K562 (cell line): ENCODE data around the gene SPATC1L. TPM values are rescaled to one million over a fixed set of nuclear protein-coding genes. Genes with fewer than 3 reads are reported as not detected.

Experiments used
- ATAC-seq: fragments of 200-7000 bp; cut with Tn5 transposase; 3 replicates; pipeline ENCODE4 v1.9.1; 2020; ENCODE audit warnings: moderate library complexity
- BruUV-seq: library from RNA; stranded (reverse); fragments of 400-500 nt; replicated peaks from 2 replicates; lab custom pipeline; 2021; lab: Mats Ljungman, UMichigan
- CTCF ChIA-PET: fragments of 300-600 bp; formaldehyde crosslinking; extraction: SDS; loops from one replicate; lab custom pipeline; 2021; ENCODE audit warnings: low intra/inter-chr PET ratio; lab: Yijun Ruan, JAX
- POLR2A ChIA-PET: fragments of 300-600, 350-650 bp; sonication (Branson Sonifier 250); formaldehyde crosslinking; extraction: SDS; loops from one replicate; lab custom pipeline; 2021; ENCODE audit warnings: antibody characterized with exemption, inconsistent platforms; lab: Yijun Ruan, JAX
- DNase-seq, 4 experiments: peaks; one replicate each; pipeline versions ENCODE4 v3.0.0 to v3.0.0-alpha.2; 2011 to 2018; ENCODE audit warnings: low spot score in 3 of 4, mixed read lengths in 3 of 4; ENCODE audit errors: extremely low read depth in 1 of 4
- FAIRE-seq: peaks from 2 replicates; lab custom pipeline; 2011; peaks lifted over from hg19 to GRCh38; lab: Jason Lieb, UNC
- H2AFZ ChIP-seq: 2 replicates; pipeline ENCODE4 v1.6.0; 2011; ENCODE audit warnings: low read depth, low read length, control low read depth, inconsistent platforms
- H3K27ac ChIP-seq: fragments of 200-600 bp; 3 replicates; pipeline ENCODE4 v1.8.0; 2011; ENCODE audit warnings: low read depth, mild to moderate bottlenecking, control low read depth, inconsistent platforms, low read length, moderate library complexity, mixed read lengths; ENCODE audit errors: extremely low read depth
- H3K27me3 ChIP-seq, 2 experiments: fragments of 300-600 bp in 1 of 2; 2 replicates in 1 of 2; 3 replicates in 1 of 2; pipeline versions ENCODE4 v1.6.0 to v1.8.0; 2011; ENCODE audit warnings: inconsistent platforms in 2 of 2, low read length in 2 of 2, mild to moderate bottlenecking in 1 of 2, mixed read lengths in 1 of 2, moderate library complexity in 1 of 2; ENCODE audit not compliant: control insufficient read depth in 2 of 2, insufficient read depth in 2 of 2
- H3K36me3 ChIP-seq: fragments of 300-600 bp; 3 replicates; pipeline ENCODE4 v1.8.0; 2011; ENCODE audit warnings: mild to moderate bottlenecking, low read length, inconsistent platforms; ENCODE audit not compliant: control insufficient read depth, insufficient read depth
- H3K4me1 ChIP-seq, 2 experiments: fragments of 200-600 bp in 1 of 2; replicated peaks in 1 of 2; 2 replicates in 1 of 2; 3 replicates in 1 of 2; pipeline versions ENCODE4 v1.5.1 to v1.8.0; 2011; ENCODE audit warnings: inconsistent platforms in 2 of 2, low read length in 2 of 2, mild to moderate bottlenecking in 1 of 2, mixed read lengths in 1 of 2, moderate library complexity in 1 of 2; ENCODE audit not compliant: control insufficient read depth in 2 of 2, insufficient read depth in 2 of 2
- H3K4me2 ChIP-seq: 2 replicates; pipeline ENCODE4 v1.6.1; 2011; ENCODE audit warnings: low read length, control low read depth, inconsistent platforms, mixed read lengths; ENCODE audit not compliant: insufficient read depth
- H3K4me3 ChIP-seq: fragments of 200-600 bp; sonication (generic), shearing (Covaris generic); 2 replicates; pipeline ENCODE4 v1.5.1; 2016; ENCODE audit warnings: control low read depth, inconsistent platforms
- H3K79me2 ChIP-seq: fragments of 200-600 bp; 3 replicates; pipeline ENCODE4 v1.8.0; 2011; ENCODE audit warnings: low read length, inconsistent platforms; ENCODE audit not compliant: control insufficient read depth, insufficient read depth
- H3K9ac ChIP-seq, 2 experiments: 2 replicates each; pipeline versions ENCODE4 v1.6.0 to v1.6.1; 2011; ENCODE audit warnings: low read depth in 2 of 2, low read length in 2 of 2, control low read depth in 1 of 2, inconsistent platforms in 1 of 2, mild to moderate bottlenecking in 1 of 2, mixed read lengths in 1 of 2; ENCODE audit not compliant: insufficient read depth in 1 of 2
- H3K9me1 ChIP-seq: one replicate; pipeline ENCODE4 v1.6.0; 2011; ENCODE audit warnings: inconsistent platforms, mild to moderate bottlenecking, low read length, moderate library complexity; ENCODE audit not compliant: control insufficient read depth, insufficient read depth
- H3K9me3 ChIP-seq: replicated peaks from 2 replicates; pipeline ENCODE4 v1.5.1; 2011; ENCODE audit warnings: low read depth, low read length, inconsistent platforms; ENCODE audit not compliant: control insufficient read depth, insufficient read depth
- H4K20me1 ChIP-seq: replicated peaks from 2 replicates; pipeline ENCODE4 v1.6.1; 2011; ENCODE audit warnings: low read length, inconsistent platforms, mixed read lengths; ENCODE audit not compliant: control insufficient read depth, insufficient read depth
- ELF1 ChIP-seq: fragments of 200-800 bp; sonication (Bioruptor generic); IDR thresholded peaks from 2 replicates; pipeline ENCODE4 v1.6.1; 2016; ENCODE audit warnings: missing genetic modification characterization, missing compliant biosample characterization
- HMG20A ChIP-seq: fragments of 450-650 bp; formaldehyde crosslinking; conservative IDR thresholded peaks from 2 replicates; pipeline ENCODE4 v1.4.0; 2020; ENCODE audit warnings: mild to moderate bottlenecking, mixed read lengths
- KDM1A ChIP-seq, 2 experiments: fragments of 450-650 bp; IDR thresholded peaks; 2 replicates each; pipeline ENCODE4 v1.6.1; 2016; ENCODE audit warnings: mild to moderate bottlenecking in 2 of 2
- MEIS2 ChIP-seq: fragments of 450-650 bp; IDR thresholded peaks from 2 replicates; pipeline ENCODE4 v1.6.1; 2014; ENCODE audit warnings: mild to moderate bottlenecking; ENCODE audit not compliant: partially characterized antibody
- POLR2G ChIP-seq: fragments of 200-400 bp; formaldehyde crosslinking; IDR thresholded peaks from 2 replicates; pipeline ENCODE4 v1.6.1; 2017; ENCODE audit warnings: low read depth, mild to moderate bottlenecking, antibody characterized with exemption, low read length, moderate library complexity
- RCOR1 ChIP-seq, 2 experiments: IDR thresholded peaks; 2 replicates each; pipeline ENCODE4 v1.6.1; 2012; ENCODE audit warnings: low read depth in 2 of 2, low read length in 2 of 2, borderline replicate concordance in 1 of 2, improper control_type of control experiment in 1 of 2
- TAF1 ChIP-seq: IDR thresholded peaks from 2 replicates; pipeline ENCODE4 v1.6.1; 2011; ENCODE audit warnings: mild to moderate bottlenecking, low read length, moderate library complexity; ENCODE audit not compliant: insufficient read depth, control insufficient read depth, severe bottlenecking; ENCODE audit errors: extremely low read depth
- ZNF263 ChIP-seq: sonication (generic); formaldehyde crosslinking; IDR thresholded peaks from 2 replicates; pipeline ENCODE4 v1.8.0; 2022; ENCODE audit warnings: mild to moderate bottlenecking, missing genetic modification reagents, borderline replicate concordance
- ZNF589 ChIP-seq: fragments of 200-800 bp; sonication (Bioruptor generic); IDR thresholded peaks from 2 replicates; pipeline ENCODE4 v1.6.1; 2016; ENCODE audit warnings: low read depth, missing genetic modification characterization, missing compliant biosample characterization
- WGBS: fragments of 100-300 bp; shearing (Covaris generic); methylation state at CpG from one replicate; pipeline ENCODE4 v1.1.6; 2016; ENCODE audit warnings: low coverage, mixed read lengths; ENCODE audit not compliant: insufficient coverage; ENCODE audit errors: missing lambda C conversion rate; 5-methylcytosine and 5-hydroxymethylcytosine counted together
- in situ Hi-C: fragments of 300-500 bp; cut with MboI; formaldehyde crosslinking; loops from 4 replicates; pipeline ENCODE4 v1.15.0; 2018; ENCODE audit warnings: inconsistent platforms, mixed read lengths
- intact Hi-C: fragments of 100-400 bp; cut with micrococcal nuclease; formaldehyde crosslinking; loops from 2 replicates; pipeline ENCODE4 v1.14.2; 2022
- polyA plus RNA-seq, 8 experiments: library from polyadenylated mRNA; depleted of rRNA in 4 of 8; stranded (reverse) in 5 of 8; unstranded in 3 of 8; fragments of >200 nt; fragmentation: Nextera tagmentation in 2 of 8; fragmentation: Illumina TruSeq in 1 of 8; extraction: Ambion mirVana in 2 of 8; extraction: Trizol in 1 of 8; gene quantifications; 2 replicates each; pipeline versions ENCODE4 v1.2.1 to v1.2.3, GENCODE V29; 2011 to 2014; ENCODE audit warnings: inconsistent platforms in 1 of 8, missing spikeins in 1 of 8
- total RNA-seq, 7 experiments: library from RNA; depleted of rRNA in 6 of 7; stranded (reverse); fragments of >200 nt in 6 of 7; fragmentation: Illumina TruSeq in 2 of 7; extraction: Trizol in 2 of 7; gene quantifications; 2 replicates each; pipeline versions ENCODE4 v1.2.1 to v1.2.3, GENCODE V29; 2011 to 2021; ENCODE audit warnings: low replicate concordance in 1 of 7

SPATC1L gene
- total and polyA plus RNA-seq, 9 of the 15 experiments (the other 6 are each of a cell fraction or from before 2014, with no cell fraction given): 0.14 to 121 (median 34.0) TPM; not detected in 1

DNA sequence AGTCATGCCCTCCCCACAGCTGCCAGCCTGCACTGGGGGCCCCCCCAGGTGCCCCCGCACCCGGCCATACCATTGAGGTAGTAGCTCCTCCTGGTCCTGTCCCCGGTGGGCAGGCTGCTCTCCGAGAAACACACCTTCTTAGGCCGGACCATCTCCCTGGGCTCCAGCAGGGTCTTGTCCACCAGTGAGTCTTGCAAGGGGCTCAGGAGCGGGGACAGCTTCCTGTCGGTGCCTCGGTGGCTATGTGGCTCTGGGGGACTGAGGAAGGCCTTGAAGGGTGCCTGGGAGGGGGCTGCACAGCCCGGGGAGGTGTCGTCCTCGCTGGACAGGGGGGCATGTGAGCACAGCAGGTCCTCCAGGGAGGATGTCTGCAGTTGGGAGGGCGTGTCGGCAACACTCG is 16.0 kb downstream of the SPATC1L start:
- H3K9me1 ChIP-seq: peaks cover 5% of the 10 kb centered on the region
- TF ChIP-seq TAF1 (no peak), HMG20A (CRISPR knock-in tag) (no peak), ZNF263 (CRISPR knock-in tag) (peak; percentile 39; the same call in 1 of the 2 replicates), ZNF589 (no peak), POLR2G (0 out of 2 replicates have a peak, but pooled peaks have one; percentile 27)
- no peak for DNase-seq
- ATAC-seq: no peak
- in situ Hi-C loops (no loop called here), intact Hi-C loops (no loop called here)
- ChIA-PET POLR2A (interaction anchor here (0.6 to 1.0 kb wide), 2 partner anchors 14 to 229 kb away, joined by 3 read pairs; no protein-coding TSS in a partner anchor), CTCF (no interaction called here)
- H3K4me3 ChIP-seq: no peak overlapping the region
- 0 out of 4 replicates have a peak overlapping the region, but pooled peaks of 1 of the 2 experiments have one; percentile 48 for H3K9ac ChIP-seq
- peaks cover 14% of the 10 kb centered on the region; the same call in 1 of the 2 replicates for H4K20me1 ChIP-seq
- 77% methylated on average over 14 of the region's 14 CpGs for WGBS
- no peaks in the 10 kb centered on the region for H3K27me3 ChIP-seq
- peaks cover 3% of the 10 kb centered on the region; the same call in 1 of the 2 replicates for H3K9me3 ChIP-seq
- peaks cover 34% of the 10 kb centered on the region for H3K79me2 ChIP-seq
- H3K27ac ChIP-seq: no peak overlapping the region
- peaks cover 42% of the 10 kb centered on the region; the same call in 2 of the 3 replicates for H3K36me3 ChIP-seq
- no TSS peak for BruUV-seq
- no peak for FAIRE-seq
- peaks cover 2 to 21% of the 10 kb centered on the region in 2 experiments; a peak in 4 of 5 replicates for H3K4me1 ChIP-seq
- no peak overlapping the region for H2AFZ ChIP-seq
- H3K4me2 ChIP-seq: no peak overlapping the region

DNA sequence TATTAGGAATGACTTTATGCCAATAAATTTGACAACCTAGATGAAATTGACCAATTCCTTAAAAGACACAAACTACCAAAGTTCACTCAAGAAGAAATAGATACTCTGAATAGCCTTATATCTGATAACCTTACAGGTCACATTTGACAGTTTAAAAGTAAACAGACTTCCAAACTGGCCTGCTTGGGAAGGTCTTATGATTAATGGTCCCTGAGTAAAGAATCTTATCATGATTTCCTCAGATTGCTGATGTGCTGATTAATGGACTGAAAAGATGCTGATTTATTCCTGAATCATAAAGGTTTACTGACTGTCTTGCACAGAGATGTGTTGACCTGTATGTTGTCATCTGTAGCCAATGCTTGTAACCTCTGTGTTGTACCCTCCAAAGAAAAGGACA is 19.2 kb downstream of the SPATC1L start:
- in situ Hi-C loops: no loop called here
- no peak overlapping the region for H3K9ac ChIP-seq
- no peak overlapping the region for H3K27ac ChIP-seq
- intact Hi-C loops: no loop called here
- peaks cover 13% of the 10 kb centered on the region for H3K9me3 ChIP-seq
- DNase-seq (no peak), ATAC-seq (no peak), FAIRE-seq (peak; percentile 67)
- peak in 1 of 2 experiments; percentile 42; a peak in 1 of 4 replicates for TF ChIP-seq RCOR1 (IDR thresholded peaks at IDR 0.05; ENCODE audit: borderline replicate concordance in 1 of 2, low read depth in 2 of 2, low read length in 2 of 2)
- no peak for TF ChIP-seq ELF1 (tag)
- TF ChIP-seq MEIS2: peak; percentile 57
- peak; percentile 45 to 50; a peak in 2 of 4 replicates for TF ChIP-seq KDM1A (IDR thresholded peaks at IDR 0.05)
- H4K20me1 ChIP-seq: peaks cover 4% of the 10 kb centered on the region; the same call in 1 of the 2 replicates
- BruUV-seq: no TSS peak
- no peaks in the 10 kb centered on the region for H3K9me1 ChIP-seq
- H3K36me3 ChIP-seq: peaks cover 53% of the 10 kb centered on the region; the same call in 2 of the 3 replicates
- H3K27me3 ChIP-seq: no peaks in the 10 kb centered on the region
- H3K79me2 ChIP-seq: peaks cover 15% of the 10 kb centered on the region; the same call in 2 of the 3 replicates
- ChIA-PET CTCF (no interaction called here), POLR2A (no interaction called here)
- no peak overlapping the region for H3K4me2 ChIP-seq
- peaks cover 0 to 14% of the 10 kb centered on the region in 2 experiments; a peak in 1 of 5 replicates for H3K4me1 ChIP-seq
- H3K4me3 ChIP-seq: no peak overlapping the region
- H2AFZ ChIP-seq: no peak overlapping the region
